ENCODE results near the gene THAP4. TPM values are rescaled to one million over a fixed set of nuclear protein-coding genes. Genes with fewer than 3 reads are reported as not detected.

THAP4 gene
- total RNA-seq, 1 experiment from 2014 or later = 71.2 TPM

GRCh38 chr2:241649404-241649803, 12.4 kb upstream of the THAP4 start:
- peaks cover 85% of the 10 kb centered on the region for H3K79me2 ChIP-seq (ENCODE audit: insufficient read depth, low read length)
- no peak for TF ChIP-seq EZH2 (IDR thresholded peaks at IDR 0.05)
- no peak for TF ChIP-seq EZH2phosphoT487 (IDR thresholded peaks at IDR 0.05; ENCODE audit: borderline replicate concordance)
- TF ChIP-seq SP1 (IDR thresholded peaks at IDR 0.05; ENCODE audit: low read depth) = no peak
- TF ChIP-seq YY1 (IDR thresholded peaks at IDR 0.05; ENCODE audit: extremely low read depth, insufficient replicate concordance, low read depth, low read length) = no peak
- TF ChIP-seq ZNF274 (IDR thresholded peaks at IDR 0.05; ENCODE audit: low read depth, low read length) = no peak
- TF ChIP-seq RAD21 (IDR thresholded peaks at IDR 0.05; ENCODE audit: low read depth) = no peak
- no peak for TF ChIP-seq ZFX (IDR thresholded peaks at IDR 0.05)
- no peak for TF ChIP-seq TCF7L2 (IDR thresholded peaks at IDR 0.05; ENCODE audit: borderline replicate concordance, extremely low read depth, insufficient read depth, insufficient read length)
- no peak for TF ChIP-seq ZBTB33 (IDR thresholded peaks at IDR 0.05; ENCODE audit: extremely low read depth, insufficient replicate concordance, low read length)
- no peak for TF ChIP-seq ELF1 (IDR thresholded peaks at IDR 0.05; ENCODE audit: borderline replicate concordance, low read depth)
- no peak for TF ChIP-seq CEBPB (IDR thresholded peaks at IDR 0.05; ENCODE audit: low read depth)
- TF ChIP-seq REST (IDR thresholded peaks at IDR 0.05; ENCODE audit: low read depth) = no peak
- TF ChIP-seq SRF (IDR thresholded peaks at IDR 0.05; ENCODE audit: low read depth) = no peak
- no peak for TF ChIP-seq MAX (IDR thresholded peaks at IDR 0.05)
- no peak for TF ChIP-seq POLR2AphosphoS5 (IDR thresholded peaks at IDR 0.05; ENCODE audit: low read depth, low read length)
- no peak for TF ChIP-seq SIN3A (IDR thresholded peaks at IDR 0.05; ENCODE audit: low read depth)
- peaks cover 6 to 9% of the 10 kb centered on the region in 2 experiments; a peak in 3 of 4 replicates for H3K36me3 ChIP-seq (ENCODE audit: control insufficient read depth in 1 of 2, insufficient read depth in 2 of 2, low read length in 2 of 2)
- POLR2A ChIA-PET = interaction anchor here (2.0 kb wide), 1 partner anchor 11 kb away, joined by 4 read pairs; the partner anchor contains the start of gene ATG4B
- no TSS peak for BruUV-seq (replicated peaks)
- CTCF ChIA-PET = no interaction called here
- no peak overlapping the region for H3K4me2 ChIP-seq (ENCODE audit: low read length)
- H3K27ac ChIP-seq (ENCODE audit: low read depth, low read length) = no peak overlapping the region
- DNase-seq (ENCODE audit: low read depth, low spot score) (no peak), ATAC-seq (no peak)
- H3K4me3 ChIP-seq (replicated peaks in 1 of 2; ENCODE audit: low read depth in 1 of 2, low read length in 2 of 2) = no peak overlapping the region
- RAD21 ChIA-PET (ENCODE audit: low non-redundant PET in 1 of 2, low total read pairs in 2 of 2, uncharacterized antibody in 2 of 2, unreplicated experiment in 2 of 2) = interaction anchor here in 1 of 2 experiments (0.7 kb wide), 1 partner anchor 12 kb away, joined by 3 read pairs; the partner anchor contains the start of gene THAP4
- intact Hi-C loops (cut with micrococcal nuclease) = no loop called here
- no peaks in the 10 kb centered on the region for H3K9me2 ChIP-seq (ENCODE audit: insufficient read depth)
- H2AFZ ChIP-seq (ENCODE audit: low read depth, low read length, poor library complexity, severe bottlenecking) = no peak overlapping the region
- no peaks in the 10 kb centered on the region for H3K4me1 ChIP-seq (ENCODE audit: control insufficient read depth in 1 of 2, insufficient read depth in 2 of 2, low read length in 2 of 2)
- no peaks in the 10 kb centered on the region; the same call in 1 of the 2 replicates for H4K20me1 ChIP-seq (ENCODE audit: insufficient read depth)
- H3K9me3 ChIP-seq (ENCODE audit: control insufficient read depth in 1 of 2, insufficient read depth in 1 of 2, low read depth in 1 of 2, low read length in 2 of 2) = no peaks in the 10 kb centered on the region
- H3K27me3 ChIP-seq (ENCODE audit: insufficient read depth, low read length) = no peaks in the 10 kb centered on the region
- H3K9ac ChIP-seq (ENCODE audit: low read length) = no peak overlapping the region

All from HCT116 (cell line).